IMR-90 (cell line): Measurements from ENCODE around the gene RHO. TPM values are rescaled to one million over a fixed set of nuclear protein-coding genes. Genes with fewer than 3 reads are reported as not detected.

ENCODE experiments used
- ATAC-seq: fragments of 200-7000 bp; cut with Tn5 transposase; 2 replicates; pipeline ENCODE4 v1.9.1; 2020; ENCODE audit warnings: low read depth, mild to moderate bottlenecking, moderate library complexity
- BruUV-seq: library from RNA; stranded (reverse); fragments of 400-500 nt; replicated peaks from 2 replicates; lab custom pipeline; 2021; lab: Mats Ljungman, UMichigan
- CTCF ChIA-PET: fragments of 300-600 bp; formaldehyde crosslinking; extraction: SDS; loops from one replicate; lab custom pipeline; 2021; ENCODE audit warnings: antibody characterized with exemption; lab: Yijun Ruan, JAX
- POLR2A ChIA-PET: fragments of 300-600 bp; sonication (Branson Sonifier 250); formaldehyde crosslinking; loops from one replicate; lab custom pipeline; 2022; ENCODE audit warnings: antibody characterized with exemption; ENCODE audit not compliant: unreplicated experiment; lab: Charles Lee
- DNase-seq: peaks from one replicate; pipeline ENCODE4 v3.0.0; 2013
- H2AFZ ChIP-seq: replicated peaks from 2 replicates; pipeline ENCODE3; 2013; ENCODE audit warnings: low read length, mild to moderate bottlenecking; ENCODE audit not compliant: poor library complexity
- H2AK5ac ChIP-seq: 2 replicates; pipeline ENCODE4 v1.6.1; 2013; ENCODE audit warnings: low read depth, low read length, inconsistent platforms
- H2AK9ac ChIP-seq: replicated peaks from 2 replicates; pipeline ENCODE3; 2013; ENCODE audit warnings: mild to moderate bottlenecking, low read depth, low read length, moderate library complexity; ENCODE audit not compliant: poor library complexity
- H2BK120ac ChIP-seq: 2 replicates; pipeline ENCODE4 v1.6.1; 2013; ENCODE audit warnings: low read depth, low read length, inconsistent platforms
- H2BK15ac ChIP-seq: 3 replicates; pipeline ENCODE4 v1.6.1; 2013; ENCODE audit warnings: low read depth, low read length, inconsistent platforms
- H2BK20ac ChIP-seq: 2 replicates; pipeline ENCODE4 v1.6.1; 2013; ENCODE audit warnings: low read depth, mild to moderate bottlenecking, inconsistent platforms, low read length, moderate library complexity
- H2BK5ac ChIP-seq: 2 replicates; pipeline ENCODE4 v1.6.1; 2013; ENCODE audit warnings: mild to moderate bottlenecking, low read depth, low read length, inconsistent platforms; ENCODE audit not compliant: poor library complexity, severe bottlenecking
- H3K14ac ChIP-seq: replicated peaks from 2 replicates; pipeline ENCODE4 v1.6.1; 2013; ENCODE audit warnings: low read depth, low read length, inconsistent platforms
- H3K18ac ChIP-seq: 2 replicates; pipeline ENCODE4 v1.6.1; 2013; ENCODE audit warnings: low read depth, low read length, control low read depth
- H3K23ac ChIP-seq: 2 replicates; pipeline ENCODE4 v1.6.1; 2013; ENCODE audit warnings: low read depth, low read length, inconsistent platforms
- H3K27ac ChIP-seq: 2 replicates; pipeline ENCODE4 v1.5.1; 2013; ENCODE audit warnings: mild to moderate bottlenecking, control low read depth, low read length; ENCODE audit not compliant: insufficient read depth
- H3K27me3 ChIP-seq: 2 replicates; pipeline ENCODE4 v1.6.1; 2013; ENCODE audit warnings: low read length; ENCODE audit not compliant: control insufficient read depth, insufficient read depth
- H3K36me3 ChIP-seq: 2 replicates; pipeline ENCODE4 v1.6.1; 2013; ENCODE audit warnings: low read length, mixed read lengths; ENCODE audit not compliant: control insufficient read depth, insufficient read depth
- H3K4ac ChIP-seq: 2 replicates; pipeline ENCODE4 v1.6.1; 2013; ENCODE audit warnings: low read depth, low read length, inconsistent platforms
- H3K4me1 ChIP-seq: 2 replicates; pipeline ENCODE4 v1.6.1; 2013; ENCODE audit warnings: low read length, mixed read lengths; ENCODE audit not compliant: control insufficient read depth, insufficient read depth
- H3K4me2 ChIP-seq: 2 replicates; pipeline ENCODE4 v1.6.1; 2013; ENCODE audit warnings: low read depth, mild to moderate bottlenecking, control low read depth, low read length, moderate library complexity
- H3K4me3 ChIP-seq: 2 replicates; pipeline ENCODE4 v1.5.1; 2013; ENCODE audit warnings: low read depth, mild to moderate bottlenecking, control low read depth, low read length, moderate library complexity; ENCODE audit not compliant: insufficient read depth
- H3K56ac ChIP-seq: 2 replicates; pipeline ENCODE4 v1.6.1; 2013; ENCODE audit warnings: low read length, inconsistent platforms; ENCODE audit not compliant: insufficient read depth; ENCODE audit errors: extremely low read depth
- H3K79me1 ChIP-seq, 2 experiments: 2 replicates each; pipeline ENCODE4 v1.6.1; 2013; ENCODE audit warnings: low read length in 2 of 2, inconsistent platforms in 1 of 2, low read depth in 1 of 2
- H3K9ac ChIP-seq: 2 replicates; pipeline ENCODE4 v1.6.1; 2013; ENCODE audit warnings: low read depth, low read length, control low read depth
- H3K9me1 ChIP-seq: 2 replicates; pipeline ENCODE4 v1.6.1; 2013; ENCODE audit warnings: low read length, inconsistent platforms; ENCODE audit not compliant: insufficient read depth
- H3K9me3 ChIP-seq: 2 replicates; pipeline ENCODE4 v1.6.1; 2013; ENCODE audit warnings: low read length; ENCODE audit not compliant: control insufficient read depth, insufficient read depth
- H4K20me1 ChIP-seq: 2 replicates; pipeline ENCODE4 v1.6.1; 2013; ENCODE audit warnings: low read length, inconsistent platforms; ENCODE audit not compliant: insufficient read depth
- H4K5ac ChIP-seq: 2 replicates; pipeline ENCODE4 v1.6.1; 2013; ENCODE audit warnings: mild to moderate bottlenecking, low read depth, low read length, control low read depth
- H4K8ac ChIP-seq, 2 experiments: 2 replicates each; pipeline ENCODE4 v1.6.1; 2013; ENCODE audit warnings: low read depth in 2 of 2, low read length in 2 of 2, control low read depth in 1 of 2, inconsistent platforms in 1 of 2
- H4K91ac ChIP-seq: 2 replicates; pipeline ENCODE4 v1.6.1; 2013; ENCODE audit warnings: low read depth, low read length, inconsistent platforms; ENCODE audit not compliant: insufficient read depth
- CHD1 ChIP-seq: IDR thresholded peaks from 2 replicates; pipeline ENCODE4 v1.6.1; 2012; ENCODE audit warnings: low read depth, low read length, improper control_type of control experiment
- FOS ChIP-seq: fragments of 150-350 bp; IDR thresholded peaks from 2 replicates; pipeline ENCODE4 v1.6.1; 2016; ENCODE audit warnings: low read depth, low read length
- MAFK ChIP-seq: IDR thresholded peaks from 2 replicates; pipeline ENCODE4 v1.6.1; 2012; ENCODE audit warnings: low read depth, low read length, improper control_type of control experiment
- MAZ ChIP-seq: IDR thresholded peaks from 2 replicates; pipeline ENCODE4 v1.6.1; 2012; ENCODE audit warnings: low read depth, mild to moderate bottlenecking, low read length, improper control_type of control experiment, moderate library complexity, borderline replicate concordance
- MXI1 ChIP-seq: IDR thresholded peaks from 2 replicates; pipeline ENCODE4 v1.6.1; 2012; ENCODE audit warnings: low read depth, mild to moderate bottlenecking, low read length, moderate library complexity, borderline replicate concordance
- NFE2L2 ChIP-seq: fragments of 150-350 bp; IDR thresholded peaks from 2 replicates; pipeline ENCODE4 v1.6.1; 2016; ENCODE audit warnings: low read depth, mild to moderate bottlenecking, low read length
- RAD21 ChIP-seq: IDR thresholded peaks from 2 replicates; pipeline ENCODE4 v1.6.1; 2012; ENCODE audit warnings: low read length, improper control_type of control experiment
- RCOR1 ChIP-seq: IDR thresholded peaks from 2 replicates; pipeline ENCODE4 v1.6.1; 2012; ENCODE audit warnings: mild to moderate bottlenecking, low read length, improper control_type of control experiment; ENCODE audit not compliant: insufficient replicate concordance
- RFX5 ChIP-seq: IDR thresholded peaks from 2 replicates; pipeline ENCODE4 v1.8.0; 2012; ENCODE audit warnings: low read depth, mild to moderate bottlenecking, low read length, moderate library complexity
- SMC3 ChIP-seq: fragments of 150-350 bp; IDR thresholded peaks from 2 replicates; pipeline ENCODE4 v1.6.1; 2016; ENCODE audit warnings: low read depth, mild to moderate bottlenecking, antibody characterized with exemption, low read length, moderate library complexity
- WGBS, 2 experiments: methylation state at CpG; one replicate each; pipeline versions ENCODE4 v1.1.5 to v1.1.7; 2013; ENCODE audit warnings: missing lambda C conversion rate in 2 of 2; ENCODE audit not compliant: insufficient read length in 1 of 2; ENCODE audit errors: extremely low coverage in 2 of 2; 5-methylcytosine and 5-hydroxymethylcytosine counted together
- dilution Hi-C: fragments of 300-500 bp; cut with HindIII; formaldehyde crosslinking; loops from one replicate; pipeline ENCODE4 v1.14.3; 2018; ENCODE audit warnings: low sequenced_read_pairs; ENCODE audit not compliant: unreplicated experiment
- in situ Hi-C: fragments of 300-500 bp; cut with MboI; formaldehyde crosslinking; loops from 3 replicates; pipeline ENCODE4 v1.14.3; 2019; ENCODE audit warnings: low sequenced_read_pairs, inconsistent platforms, mixed read lengths
- intact Hi-C: fragments of 100-400 bp; cut with micrococcal nuclease; formaldehyde crosslinking; loops from 2 replicates; pipeline ENCODE4 v1.10.0; 2022
- polyA plus RNA-seq, 3 experiments: library from polyadenylated mRNA; depleted of rRNA; stranded (reverse); fragments of >200 nt; gene quantifications; 2 replicates each; pipeline ENCODE4 v1.2.3, GENCODE V29; 2012; ENCODE audit warnings: low replicate concordance in 1 of 3
- total RNA-seq: library from RNA; depleted of rRNA; stranded (reverse); fragments of >200 nt; gene quantifications from 2 replicates; pipeline ENCODE4 v1.2.3, GENCODE V29; 2012
- TF ChIP-seq, protein P1 (sequence below): fragments of 150-350 bp; IDR thresholded peaks from 2 replicates; pipeline ENCODE4 v1.6.1; 2016; ENCODE audit warnings: low read depth, mild to moderate bottlenecking, low read length, moderate library complexity, borderline replicate concordance
- TF ChIP-seq, protein P2 (sequence below): conservative IDR thresholded peaks from 2 replicates; pipeline ENCODE4 v1.5.1; 2012; ENCODE audit warnings: mild to moderate bottlenecking, low read depth, low read length, improper control_type of control experiment
- TF ChIP-seq, protein P3 (sequence below): fragments of 150-350 bp; IDR thresholded peaks from 2 replicates; pipeline ENCODE4 v1.6.1; 2017; ENCODE audit warnings: mild to moderate bottlenecking, antibody characterized with exemption, low read length, low read depth

RHO gene
- total and polyA plus RNA-seq, 2 of the 4 experiments (the other 2 are of a cell fraction): not detected

DNA sequence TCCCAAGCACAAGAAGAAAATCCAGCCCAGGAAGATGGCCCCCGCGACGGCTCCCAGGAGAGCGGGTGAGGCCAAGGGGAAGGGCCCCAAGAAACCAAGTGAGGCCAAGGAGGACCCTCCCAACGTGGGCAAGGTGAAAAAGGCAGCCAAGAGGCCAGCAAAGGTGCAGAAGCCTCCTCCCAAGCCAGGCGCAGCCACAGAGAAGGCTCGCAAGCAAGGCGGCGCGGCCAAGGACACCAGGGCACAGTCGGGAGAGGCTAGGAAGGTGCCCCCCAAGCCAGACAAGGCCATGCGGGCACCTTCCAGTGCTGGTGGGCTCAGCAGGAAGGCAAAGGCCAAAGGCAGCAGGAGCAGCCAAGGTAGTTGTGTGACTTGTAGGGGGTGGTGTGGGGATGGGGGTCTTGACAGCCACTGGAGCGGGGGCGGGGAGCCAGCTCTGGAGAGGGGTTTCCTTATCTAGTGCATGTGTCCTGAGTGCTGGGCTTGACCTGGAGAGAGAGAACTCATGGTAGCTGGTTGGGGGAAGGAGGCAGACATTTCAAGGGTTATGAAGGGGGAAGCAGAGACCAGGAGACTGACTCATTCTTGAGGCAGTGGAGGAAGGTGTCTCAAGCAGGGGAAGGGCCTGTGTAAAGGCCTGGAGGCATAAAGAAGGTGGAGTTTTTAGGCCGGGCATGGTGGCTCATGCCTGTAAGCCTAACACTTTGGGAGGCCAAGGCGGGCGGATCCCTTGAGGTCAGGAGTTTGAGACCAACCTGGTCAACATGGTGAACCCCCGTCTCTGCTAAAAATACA lies 20.8 kb downstream of the RHO start:
- DNase-seq (peak; percentile 61), ATAC-seq (peak; percentile 82)
- Histone ChIP-seq H3K14ac (no peak overlapping the region), H4K91ac (peak overlapping the region; percentile 51), H2AFZ (peak overlapping the region; percentile 57), H2BK5ac (no peak overlapping the region), H3K4me2 (no peak overlapping the region), H3K36me3 (no peaks in the 10 kb centered on the region), H3K18ac (no peak overlapping the region; the same call in 1 of the 2 replicates), H3K79me1 (no peaks in the 10 kb centered on the region), H2BK15ac (no peak overlapping the region), H3K9me3 (no peaks in the 10 kb centered on the region), H3K56ac (no peak overlapping the region), H3K9ac (no peak overlapping the region), H4K8ac (peak overlapping the region in 1 of 2 experiments; percentile 53; a peak in 2 of 4 replicates), H3K4ac (peak overlapping the region; percentile 18; the same call in 1 of the 2 replicates), H2AK5ac (peak overlapping the region; percentile 93), H3K23ac (no peak overlapping the region), H3K27ac (no peak overlapping the region), H2BK20ac (no peak overlapping the region), H2BK120ac (peak overlapping the region; percentile 59; the same call in 1 of the 2 replicates), H3K9me1 (0 out of 2 replicates have a peak, but pooled peaks cover 9% of the 10 kb centered on the region), H3K4me1 (peaks cover 3% of the 10 kb centered on the region; the same call in 1 of the 2 replicates), H4K20me1 (no peaks in the 10 kb centered on the region), H2AK9ac (peak overlapping the region; percentile 80), H4K5ac (no peak overlapping the region), H3K4me3 (no peak overlapping the region), H3K27me3 (no peaks in the 10 kb centered on the region)
- dilution Hi-C loops (no loop called here), in situ Hi-C loops (no loop called here), intact Hi-C loops (no loop called here)
- 88% methylated on average over 11 of the region's 18 CpGs; no CpG with 5 or more reads in 1 of the 2 experiments for WGBS, 2 experiments
- no TSS peak for BruUV-seq
- ChIA-PET CTCF (no interaction called here), POLR2A (interaction anchor here (0.6 kb wide), 1 partner anchor 132 kb away, joined by 3 read pairs; no protein-coding TSS in a partner anchor)
- TF ChIP-seq, protein P1, sequence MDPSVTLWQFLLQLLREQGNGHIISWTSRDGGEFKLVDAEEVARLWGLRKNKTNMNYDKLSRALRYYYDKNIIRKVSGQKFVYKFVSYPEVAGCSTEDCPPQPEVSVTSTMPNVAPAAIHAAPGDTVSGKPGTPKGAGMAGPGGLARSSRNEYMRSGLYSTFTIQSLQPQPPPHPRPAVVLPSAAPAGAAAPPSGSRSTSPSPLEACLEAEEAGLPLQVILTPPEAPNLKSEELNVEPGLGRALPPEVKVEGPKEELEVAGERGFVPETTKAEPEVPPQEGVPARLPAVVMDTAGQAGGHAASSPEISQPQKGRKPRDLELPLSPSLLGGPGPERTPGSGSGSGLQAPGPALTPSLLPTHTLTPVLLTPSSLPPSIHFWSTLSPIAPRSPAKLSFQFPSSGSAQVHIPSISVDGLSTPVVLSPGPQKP: no peak
- TF ChIP-seq SMC3: no peak
- TF ChIP-seq RFX5: no peak
- TF ChIP-seq, protein P2, sequence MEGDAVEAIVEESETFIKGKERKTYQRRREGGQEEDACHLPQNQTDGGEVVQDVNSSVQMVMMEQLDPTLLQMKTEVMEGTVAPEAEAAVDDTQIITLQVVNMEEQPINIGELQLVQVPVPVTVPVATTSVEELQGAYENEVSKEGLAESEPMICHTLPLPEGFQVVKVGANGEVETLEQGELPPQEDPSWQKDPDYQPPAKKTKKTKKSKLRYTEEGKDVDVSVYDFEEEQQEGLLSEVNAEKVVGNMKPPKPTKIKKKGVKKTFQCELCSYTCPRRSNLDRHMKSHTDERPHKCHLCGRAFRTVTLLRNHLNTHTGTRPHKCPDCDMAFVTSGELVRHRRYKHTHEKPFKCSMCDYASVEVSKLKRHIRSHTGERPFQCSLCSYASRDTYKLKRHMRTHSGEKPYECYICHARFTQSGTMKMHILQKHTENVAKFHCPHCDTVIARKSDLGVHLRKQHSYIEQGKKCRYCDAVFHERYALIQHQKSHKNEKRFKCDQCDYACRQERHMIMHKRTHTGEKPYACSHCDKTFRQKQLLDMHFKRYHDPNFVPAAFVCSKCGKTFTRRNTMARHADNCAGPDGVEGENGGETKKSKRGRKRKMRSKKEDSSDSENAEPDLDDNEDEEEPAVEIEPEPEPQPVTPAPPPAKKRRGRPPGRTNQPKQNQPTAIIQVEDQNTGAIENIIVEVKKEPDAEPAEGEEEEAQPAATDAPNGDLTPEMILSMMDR: no peak
- no peak for TF ChIP-seq RCOR1
- TF ChIP-seq CHD1: no peak
- no peak for TF ChIP-seq MXI1
- no peak for TF ChIP-seq NFE2L2
- TF ChIP-seq, protein P3, sequence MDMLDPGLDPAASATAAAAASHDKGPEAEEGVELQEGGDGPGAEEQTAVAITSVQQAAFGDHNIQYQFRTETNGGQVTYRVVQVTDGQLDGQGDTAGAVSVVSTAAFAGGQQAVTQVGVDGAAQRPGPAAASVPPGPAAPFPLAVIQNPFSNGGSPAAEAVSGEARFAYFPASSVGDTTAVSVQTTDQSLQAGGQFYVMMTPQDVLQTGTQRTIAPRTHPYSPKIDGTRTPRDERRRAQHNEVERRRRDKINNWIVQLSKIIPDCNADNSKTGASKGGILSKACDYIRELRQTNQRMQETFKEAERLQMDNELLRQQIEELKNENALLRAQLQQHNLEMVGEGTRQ: no peak
- TF ChIP-seq MAFK: no peak
- TF ChIP-seq MAZ: no peak
- TF ChIP-seq RAD21: no peak
- TF ChIP-seq FOS: no peak
